ENCODE measurements around the gene KDM5C. TPM values are rescaled to one million over a fixed set of nuclear protein-coding genes. Genes with fewer than 3 reads are reported as not detected.

The KDM5C gene
- total and polyA plus RNA-seq, 2 of the 8 experiments (the other 6 are each of a cell fraction or from before 2014, with no cell fraction given), result 42.4 to 82.2 TPM

GRCh38 chrX:53265771-53266574 lies 41.0 kb upstream of the KDM5C start:
- Histone ChIP-seq H4K5ac (ENCODE audit: insufficient read length, low read depth, low read length) (no peak overlapping the region), H3K4me3 (ENCODE audit: extremely low read depth in 1 of 4, insufficient read depth in 2 of 4, low read depth in 3 of 4, low read length in 4 of 4) (no peak overlapping the region), H3K14ac (ENCODE audit: insufficient read length) (no peak overlapping the region), H3K4me1 (replicated peaks in 1 of 4; ENCODE audit: control insufficient read depth in 3 of 4, insufficient read depth in 4 of 4, low read length in 3 of 4) (no peaks in the 10 kb centered on the region), H3K4ac (replicated peaks; ENCODE audit: insufficient read length, low read depth, low read length) (no peak overlapping the region), H3K27me3 (replicated peaks in 1 of 4; ENCODE audit: control insufficient read depth in 3 of 4, extremely low read depth in 1 of 4, insufficient read depth in 3 of 4, low read length in 3 of 4) (no peaks in the 10 kb centered on the region), H2BK12ac (ENCODE audit: low read depth, low read length) (no peak overlapping the region), H4K20me1 (replicated peaks in 1 of 2; ENCODE audit: control insufficient read depth in 1 of 2, insufficient read depth in 2 of 2, low read length in 2 of 2) (no peaks in the 10 kb centered on the region), H2BK15ac (ENCODE audit: low read length) (no peak overlapping the region), H4K8ac (ENCODE audit: extremely low read depth, insufficient read depth, low read length) (no peak overlapping the region), H3K56ac (replicated peaks; ENCODE audit: insufficient read length, low read depth, low read length) (no peak overlapping the region), H2AK5ac (ENCODE audit: low read depth, low read length) (no peak overlapping the region), H3K23ac (ENCODE audit: insufficient read length) (no peak overlapping the region), H3K18ac (ENCODE audit: extremely low read depth, low read length) (no peak overlapping the region), H3K79me2 (ENCODE audit: control insufficient read depth in 1 of 2, insufficient read depth in 2 of 2, low read length in 2 of 2) (no peaks in the 10 kb centered on the region), H3K36me3 (ENCODE audit: control insufficient read depth in 2 of 4, insufficient read depth in 4 of 4, low read length in 3 of 4) (no peaks in the 10 kb centered on the region), H3K9ac (replicated peaks in 1 of 4; ENCODE audit: extremely low read depth in 1 of 4, low read depth in 3 of 4, low read length in 3 of 4) (no peak overlapping the region), H4K91ac (replicated peaks; ENCODE audit: insufficient read length, low read length) (no peak overlapping the region), H3K27ac (ENCODE audit: low read depth, low read length) (no peak overlapping the region), H3K23me2 (ENCODE audit: low read depth, low read length) (no peaks in the 10 kb centered on the region), H2BK120ac (replicated peaks; ENCODE audit: low read depth, low read length) (no peak overlapping the region), H3K79me1 (ENCODE audit: low read depth, low read length) (no peaks in the 10 kb centered on the region; the same call in 1 of the 2 replicates), H3K4me2 (ENCODE audit: insufficient read depth in 1 of 2, low read depth in 2 of 2, low read length in 2 of 2) (no peak overlapping the region), H2AFZ (ENCODE audit: low read length) (no peak overlapping the region), H3K9me3 (ENCODE audit: insufficient read depth in 2 of 2, low read depth in 1 of 2, low read length in 1 of 2) (no peaks in the 10 kb centered on the region), H2BK20ac (ENCODE audit: low read length) (no peak overlapping the region), H2BK5ac (ENCODE audit: low read depth, low read length) (no peak overlapping the region)
- no peak for DNase-seq (ENCODE audit: low read depth in 1 of 2, low spot score in 2 of 2)
- CTCF ChIA-PET (ENCODE audit: partially characterized antibody), result interaction anchor here (0.9 kb wide), 1 partner anchor 180 kb away, joined by 3 read pairs; no protein-coding TSS in a partner anchor
- WGBS, 2 experiments (ENCODE audit: extremely low coverage in 1 of 2, insufficient coverage in 1 of 2, insufficient read length in 1 of 2, insufficient replicate concordance in 2 of 2, low coverage in 1 of 2, low lambda C conversion rate in 2 of 2, missing lambda C conversion rate in 1 of 2), result 80% methylated on average over 8 of the region's 8 CpGs; no CpG with 5 or more reads in 1 of the 2 experiments
- POLR2A ChIA-PET (ENCODE audit: partially characterized antibody), result no interaction called here
- FAIRE-seq, result no peak
- TF ChIP-seq ATF2 (IDR thresholded peaks at IDR 0.05; ENCODE audit: low read length) (no peak), EGR1 (IDR thresholded peaks at IDR 0.05; ENCODE audit: borderline replicate concordance, low read depth, low read length) (no peak)

All from H1 (cell line).